Measurements from ENCODE around the gene SLC25A18.

GRCh38 chr22:17552737-17553136, 10.6 kb upstream of the SLC25A18 start:
- no peak for TF ChIP-seq CTCF (IDR thresholded peaks at IDR 0.05)
- TF ChIP-seq POLR2A (IDR thresholded peaks at IDR 0.05) = no peak
